IMR-90 (cell line): ENCODE data around the gene PXN. TPM values are rescaled to one million over a fixed set of nuclear protein-coding genes. Genes with fewer than 3 reads are reported as not detected.

Source experiments
- ATAC-seq: fragments of 200-7000 bp; cut with Tn5 transposase; 2 replicates; pipeline ENCODE4 v1.9.1; 2020; ENCODE audit warnings: low read depth, mild to moderate bottlenecking, moderate library complexity
- BruUV-seq: library from RNA; stranded (reverse); fragments of 400-500 nt; replicated peaks from 2 replicates; lab custom pipeline; 2021; lab: Mats Ljungman, UMichigan
- CTCF ChIA-PET: fragments of 300-600 bp; formaldehyde crosslinking; extraction: SDS; loops from one replicate; lab custom pipeline; 2021; ENCODE audit warnings: antibody characterized with exemption; lab: Yijun Ruan, JAX
- POLR2A ChIA-PET: fragments of 300-600 bp; sonication (Branson Sonifier 250); formaldehyde crosslinking; loops from one replicate; lab custom pipeline; 2022; ENCODE audit warnings: antibody characterized with exemption; ENCODE audit not compliant: unreplicated experiment; lab: Charles Lee
- DNase-seq: peaks from one replicate; pipeline ENCODE4 v3.0.0; 2013
- H2AFZ ChIP-seq: replicated peaks from 2 replicates; pipeline ENCODE3; 2013; ENCODE audit warnings: low read length, mild to moderate bottlenecking; ENCODE audit not compliant: poor library complexity
- H2AK5ac ChIP-seq: 2 replicates; pipeline ENCODE4 v1.6.1; 2013; ENCODE audit warnings: low read depth, low read length, inconsistent platforms
- H2AK9ac ChIP-seq: replicated peaks from 2 replicates; pipeline ENCODE3; 2013; ENCODE audit warnings: mild to moderate bottlenecking, low read depth, low read length, moderate library complexity; ENCODE audit not compliant: poor library complexity
- H2BK120ac ChIP-seq: 2 replicates; pipeline ENCODE4 v1.6.1; 2013; ENCODE audit warnings: low read depth, low read length, inconsistent platforms
- H2BK15ac ChIP-seq: 3 replicates; pipeline ENCODE4 v1.6.1; 2013; ENCODE audit warnings: low read depth, low read length, inconsistent platforms
- H2BK20ac ChIP-seq: 2 replicates; pipeline ENCODE4 v1.6.1; 2013; ENCODE audit warnings: low read depth, mild to moderate bottlenecking, inconsistent platforms, low read length, moderate library complexity
- H2BK5ac ChIP-seq: 2 replicates; pipeline ENCODE4 v1.6.1; 2013; ENCODE audit warnings: mild to moderate bottlenecking, low read depth, low read length, inconsistent platforms; ENCODE audit not compliant: poor library complexity, severe bottlenecking
- H3K14ac ChIP-seq: replicated peaks from 2 replicates; pipeline ENCODE4 v1.6.1; 2013; ENCODE audit warnings: low read depth, low read length, inconsistent platforms
- H3K18ac ChIP-seq: 2 replicates; pipeline ENCODE4 v1.6.1; 2013; ENCODE audit warnings: low read depth, low read length, control low read depth
- H3K23ac ChIP-seq: 2 replicates; pipeline ENCODE4 v1.6.1; 2013; ENCODE audit warnings: low read depth, low read length, inconsistent platforms
- H3K27ac ChIP-seq: 2 replicates; pipeline ENCODE4 v1.5.1; 2013; ENCODE audit warnings: mild to moderate bottlenecking, control low read depth, low read length; ENCODE audit not compliant: insufficient read depth
- H3K27me3 ChIP-seq: 2 replicates; pipeline ENCODE4 v1.6.1; 2013; ENCODE audit warnings: low read length; ENCODE audit not compliant: control insufficient read depth, insufficient read depth
- H3K36me3 ChIP-seq: 2 replicates; pipeline ENCODE4 v1.6.1; 2013; ENCODE audit warnings: low read length, mixed read lengths; ENCODE audit not compliant: control insufficient read depth, insufficient read depth
- H3K4ac ChIP-seq: 2 replicates; pipeline ENCODE4 v1.6.1; 2013; ENCODE audit warnings: low read depth, low read length, inconsistent platforms
- H3K4me1 ChIP-seq: 2 replicates; pipeline ENCODE4 v1.6.1; 2013; ENCODE audit warnings: low read length, mixed read lengths; ENCODE audit not compliant: control insufficient read depth, insufficient read depth
- H3K4me2 ChIP-seq: 2 replicates; pipeline ENCODE4 v1.6.1; 2013; ENCODE audit warnings: low read depth, mild to moderate bottlenecking, control low read depth, low read length, moderate library complexity
- H3K4me3 ChIP-seq: 2 replicates; pipeline ENCODE4 v1.5.1; 2013; ENCODE audit warnings: low read depth, mild to moderate bottlenecking, control low read depth, low read length, moderate library complexity; ENCODE audit not compliant: insufficient read depth
- H3K56ac ChIP-seq: 2 replicates; pipeline ENCODE4 v1.6.1; 2013; ENCODE audit warnings: low read length, inconsistent platforms; ENCODE audit not compliant: insufficient read depth; ENCODE audit errors: extremely low read depth
- H3K79me1 ChIP-seq, 2 experiments: 2 replicates each; pipeline ENCODE4 v1.6.1; 2013; ENCODE audit warnings: low read length in 2 of 2, inconsistent platforms in 1 of 2, low read depth in 1 of 2
- H3K9ac ChIP-seq: 2 replicates; pipeline ENCODE4 v1.6.1; 2013; ENCODE audit warnings: low read depth, low read length, control low read depth
- H3K9me1 ChIP-seq: 2 replicates; pipeline ENCODE4 v1.6.1; 2013; ENCODE audit warnings: low read length, inconsistent platforms; ENCODE audit not compliant: insufficient read depth
- H3K9me3 ChIP-seq: 2 replicates; pipeline ENCODE4 v1.6.1; 2013; ENCODE audit warnings: low read length; ENCODE audit not compliant: control insufficient read depth, insufficient read depth
- H4K20me1 ChIP-seq: 2 replicates; pipeline ENCODE4 v1.6.1; 2013; ENCODE audit warnings: low read length, inconsistent platforms; ENCODE audit not compliant: insufficient read depth
- H4K5ac ChIP-seq: 2 replicates; pipeline ENCODE4 v1.6.1; 2013; ENCODE audit warnings: mild to moderate bottlenecking, low read depth, low read length, control low read depth
- H4K8ac ChIP-seq, 2 experiments: 2 replicates each; pipeline ENCODE4 v1.6.1; 2013; ENCODE audit warnings: low read depth in 2 of 2, low read length in 2 of 2, control low read depth in 1 of 2, inconsistent platforms in 1 of 2
- H4K91ac ChIP-seq: 2 replicates; pipeline ENCODE4 v1.6.1; 2013; ENCODE audit warnings: low read depth, low read length, inconsistent platforms; ENCODE audit not compliant: insufficient read depth
- BHLHE40 ChIP-seq: fragments of 150-350 bp; IDR thresholded peaks from 2 replicates; pipeline ENCODE4 v1.6.1; 2016; ENCODE audit warnings: mild to moderate bottlenecking, low read depth, low read length
- CHD1 ChIP-seq: IDR thresholded peaks from 2 replicates; pipeline ENCODE4 v1.6.1; 2012; ENCODE audit warnings: low read depth, low read length, improper control_type of control experiment
- FOS ChIP-seq: fragments of 150-350 bp; IDR thresholded peaks from 2 replicates; pipeline ENCODE4 v1.6.1; 2016; ENCODE audit warnings: low read depth, low read length
- MAFK ChIP-seq: IDR thresholded peaks from 2 replicates; pipeline ENCODE4 v1.6.1; 2012; ENCODE audit warnings: low read depth, low read length, improper control_type of control experiment
- MAZ ChIP-seq: IDR thresholded peaks from 2 replicates; pipeline ENCODE4 v1.6.1; 2012; ENCODE audit warnings: low read depth, mild to moderate bottlenecking, low read length, improper control_type of control experiment, moderate library complexity, borderline replicate concordance
- MXI1 ChIP-seq: IDR thresholded peaks from 2 replicates; pipeline ENCODE4 v1.6.1; 2012; ENCODE audit warnings: low read depth, mild to moderate bottlenecking, low read length, moderate library complexity, borderline replicate concordance
- NFE2L2 ChIP-seq: fragments of 150-350 bp; IDR thresholded peaks from 2 replicates; pipeline ENCODE4 v1.6.1; 2016; ENCODE audit warnings: low read depth, mild to moderate bottlenecking, low read length
- RAD21 ChIP-seq: IDR thresholded peaks from 2 replicates; pipeline ENCODE4 v1.6.1; 2012; ENCODE audit warnings: low read length, improper control_type of control experiment
- RCOR1 ChIP-seq: IDR thresholded peaks from 2 replicates; pipeline ENCODE4 v1.6.1; 2012; ENCODE audit warnings: mild to moderate bottlenecking, low read length, improper control_type of control experiment; ENCODE audit not compliant: insufficient replicate concordance
- RFX5 ChIP-seq: IDR thresholded peaks from 2 replicates; pipeline ENCODE4 v1.8.0; 2012; ENCODE audit warnings: low read depth, mild to moderate bottlenecking, low read length, moderate library complexity
- SMC3 ChIP-seq: fragments of 150-350 bp; IDR thresholded peaks from 2 replicates; pipeline ENCODE4 v1.6.1; 2016; ENCODE audit warnings: low read depth, mild to moderate bottlenecking, antibody characterized with exemption, low read length, moderate library complexity
- WGBS, 2 experiments: methylation state at CpG; one replicate each; pipeline versions ENCODE4 v1.1.5 to v1.1.7; 2013; ENCODE audit warnings: missing lambda C conversion rate in 2 of 2; ENCODE audit not compliant: insufficient read length in 1 of 2; ENCODE audit errors: extremely low coverage in 2 of 2; 5-methylcytosine and 5-hydroxymethylcytosine counted together
- dilution Hi-C: fragments of 300-500 bp; cut with HindIII; formaldehyde crosslinking; loops from one replicate; pipeline ENCODE4 v1.14.3; 2018; ENCODE audit warnings: low sequenced_read_pairs; ENCODE audit not compliant: unreplicated experiment
- in situ Hi-C: fragments of 300-500 bp; cut with MboI; formaldehyde crosslinking; loops from 3 replicates; pipeline ENCODE4 v1.14.3; 2019; ENCODE audit warnings: low sequenced_read_pairs, inconsistent platforms, mixed read lengths
- intact Hi-C: fragments of 100-400 bp; cut with micrococcal nuclease; formaldehyde crosslinking; loops from 2 replicates; pipeline ENCODE4 v1.10.0; 2022
- polyA plus RNA-seq, 3 experiments: library from polyadenylated mRNA; depleted of rRNA; stranded (reverse); fragments of >200 nt; gene quantifications; 2 replicates each; pipeline ENCODE4 v1.2.3, GENCODE V29; 2012; ENCODE audit warnings: low replicate concordance in 1 of 3
- total RNA-seq: library from RNA; depleted of rRNA; stranded (reverse); fragments of >200 nt; gene quantifications from 2 replicates; pipeline ENCODE4 v1.2.3, GENCODE V29; 2012
- TF ChIP-seq, protein P1 (sequence below): conservative IDR thresholded peaks from 2 replicates; pipeline ENCODE4 v1.5.1; 2012; ENCODE audit warnings: mild to moderate bottlenecking, low read depth, low read length, improper control_type of control experiment
- TF ChIP-seq, protein P2 (sequence below): fragments of 150-350 bp; IDR thresholded peaks from 2 replicates; pipeline ENCODE4 v1.6.1; 2016; ENCODE audit warnings: low read depth, mild to moderate bottlenecking, low read length, moderate library complexity, borderline replicate concordance

PXN gene
- total and polyA plus RNA-seq, 2 of the 4 experiments (the other 2 are of a cell fraction) = 46.6 to 134 TPM

DNA sequence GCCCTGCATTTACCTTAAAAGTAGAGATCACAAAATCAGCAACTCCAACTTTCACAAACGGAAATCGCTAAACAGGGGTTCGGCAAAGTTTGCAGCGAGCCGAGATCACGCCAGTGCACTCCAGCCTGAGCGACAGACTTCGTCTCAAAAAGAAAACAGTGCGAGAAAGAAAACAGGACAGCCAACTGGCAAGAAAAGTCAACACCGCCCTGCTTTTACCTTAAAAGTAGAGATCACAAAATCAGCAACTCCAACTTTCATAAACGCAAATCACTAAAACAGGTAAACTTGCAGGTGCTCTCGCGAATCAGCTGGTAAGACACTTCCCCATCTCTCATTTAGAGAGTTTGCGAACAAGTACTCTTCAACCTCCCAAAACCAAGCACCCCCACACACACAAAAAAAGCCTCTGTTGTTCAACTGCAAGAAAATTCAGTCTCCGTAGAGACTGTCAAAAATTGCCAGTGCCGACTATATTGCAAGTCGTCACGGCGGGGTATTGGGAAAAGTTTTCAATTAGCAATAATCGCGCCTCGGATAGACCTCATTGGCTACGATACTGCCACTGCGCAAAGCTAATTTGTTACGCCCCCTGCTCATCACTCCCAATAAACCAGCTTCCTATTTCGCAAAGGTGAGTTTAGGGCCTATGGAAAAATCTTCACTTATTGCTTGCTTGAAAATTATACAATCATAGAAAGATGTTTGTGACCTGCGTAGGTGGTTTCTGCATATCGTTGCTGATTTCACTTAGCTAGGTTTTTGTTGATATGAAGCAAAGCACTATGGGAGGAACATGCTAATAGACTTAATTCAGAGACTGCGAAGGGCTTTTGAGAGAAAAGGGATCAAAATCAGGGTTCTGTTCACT lies 27.4 kb upstream of the PXN start, which contains the start of gene RNU4-1:
Gene RNU4-1 (minus strand): TSS at position 577 of the 871 bp plus-strand sequence.
- no TSS peak for BruUV-seq
- ATAC-seq = peak; percentile 53
- TF ChIP-seq RAD21 (no peak), NFE2L2 (0 out of 2 replicates have a peak, but pooled peaks have one; percentile 19), RFX5 (no peak), MAFK (no peak; the same call in 1 of the 2 replicates), MXI1 (no peak), MAZ (peak; percentile 40; the same call in 1 of the 2 replicates), FOS (no peak), SMC3 (no peak), RCOR1 (no peak), BHLHE40 (peak; percentile 19; the same call in 1 of the 2 replicates), CHD1 (peak; percentile 86; the same call in 1 of the 2 replicates)
- TF ChIP-seq, protein P1, sequence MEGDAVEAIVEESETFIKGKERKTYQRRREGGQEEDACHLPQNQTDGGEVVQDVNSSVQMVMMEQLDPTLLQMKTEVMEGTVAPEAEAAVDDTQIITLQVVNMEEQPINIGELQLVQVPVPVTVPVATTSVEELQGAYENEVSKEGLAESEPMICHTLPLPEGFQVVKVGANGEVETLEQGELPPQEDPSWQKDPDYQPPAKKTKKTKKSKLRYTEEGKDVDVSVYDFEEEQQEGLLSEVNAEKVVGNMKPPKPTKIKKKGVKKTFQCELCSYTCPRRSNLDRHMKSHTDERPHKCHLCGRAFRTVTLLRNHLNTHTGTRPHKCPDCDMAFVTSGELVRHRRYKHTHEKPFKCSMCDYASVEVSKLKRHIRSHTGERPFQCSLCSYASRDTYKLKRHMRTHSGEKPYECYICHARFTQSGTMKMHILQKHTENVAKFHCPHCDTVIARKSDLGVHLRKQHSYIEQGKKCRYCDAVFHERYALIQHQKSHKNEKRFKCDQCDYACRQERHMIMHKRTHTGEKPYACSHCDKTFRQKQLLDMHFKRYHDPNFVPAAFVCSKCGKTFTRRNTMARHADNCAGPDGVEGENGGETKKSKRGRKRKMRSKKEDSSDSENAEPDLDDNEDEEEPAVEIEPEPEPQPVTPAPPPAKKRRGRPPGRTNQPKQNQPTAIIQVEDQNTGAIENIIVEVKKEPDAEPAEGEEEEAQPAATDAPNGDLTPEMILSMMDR = no peak
- TF ChIP-seq, protein P2, sequence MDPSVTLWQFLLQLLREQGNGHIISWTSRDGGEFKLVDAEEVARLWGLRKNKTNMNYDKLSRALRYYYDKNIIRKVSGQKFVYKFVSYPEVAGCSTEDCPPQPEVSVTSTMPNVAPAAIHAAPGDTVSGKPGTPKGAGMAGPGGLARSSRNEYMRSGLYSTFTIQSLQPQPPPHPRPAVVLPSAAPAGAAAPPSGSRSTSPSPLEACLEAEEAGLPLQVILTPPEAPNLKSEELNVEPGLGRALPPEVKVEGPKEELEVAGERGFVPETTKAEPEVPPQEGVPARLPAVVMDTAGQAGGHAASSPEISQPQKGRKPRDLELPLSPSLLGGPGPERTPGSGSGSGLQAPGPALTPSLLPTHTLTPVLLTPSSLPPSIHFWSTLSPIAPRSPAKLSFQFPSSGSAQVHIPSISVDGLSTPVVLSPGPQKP = no peak

More for the DNA sequence above, 27.4 kb upstream of the PXN start, which contains the start of gene RNU4-1:
- 0% methylated on average over 8 of the region's 29 CpGs; no CpG with 5 or more reads in 1 of the 2 experiments for WGBS, 2 experiments
- peak within 1 kb of the TSS; percentile 63 for H3K14ac ChIP-seq
- peak within 1 kb of the TSS; percentile 58 to 88 for H4K8ac ChIP-seq
- peak within 1 kb of the TSS; percentile 84 for H3K4me2 ChIP-seq
- H3K56ac ChIP-seq = peak within 1 kb of the TSS; percentile 100
- no peaks in the 10 kb centered on the region for H3K9me3 ChIP-seq
- peak within 1 kb of the TSS; percentile 93 for H3K27ac ChIP-seq
- in situ Hi-C loops (no loop called here), dilution Hi-C loops (no loop called here), intact Hi-C loops (no loop called here)
- H4K20me1 ChIP-seq = peaks cover 20% of the 10 kb centered on the region
- no peak within 1 kb of the TSS for H2AK5ac ChIP-seq
- 0 out of 2 replicates have a peak, but pooled peaks cover 5% of the 10 kb centered on the region for H3K4me1 ChIP-seq
- peak within 1 kb of the TSS; percentile 100 for H3K4ac ChIP-seq
- no peak within 1 kb of the TSS for H2BK15ac ChIP-seq
- peak within 1 kb of the TSS; percentile 100 for H2BK120ac ChIP-seq
- peak within 1 kb of the TSS; percentile 98 for H3K18ac ChIP-seq
- H3K23ac ChIP-seq = peak within 1 kb of the TSS; percentile 77
- peak within 1 kb of the TSS; percentile 100 for H2BK5ac ChIP-seq
- no peak within 1 kb of the TSS for H2AK9ac ChIP-seq
- peak within 1 kb of the TSS; percentile 98 for H3K9ac ChIP-seq
- H3K27me3 ChIP-seq = no peaks in the 10 kb centered on the region
- H4K91ac ChIP-seq = peak within 1 kb of the TSS; percentile 87
- ChIA-PET POLR2A (interaction anchor here (0.5 to 3.2 kb wide), 14 partner anchors 9 to 294 kb away, joined by 3 to 45 read pairs (median 4); partner anchors contain the start of genes PXN, RPLP0 and SIRT4), CTCF (interaction anchor here (1.6 kb wide), 1 partner anchor 9 kb away, joined by 11 read pairs; the partner anchor contains the start of gene SIRT4)
- peak within 1 kb of the TSS; percentile 95 for H4K5ac ChIP-seq
- DNase-seq = peak; percentile 97
- H3K9me1 ChIP-seq = peaks cover 4% of the 10 kb centered on the region; the same call in 1 of the 2 replicates
- no peaks in the 10 kb centered on the region for H3K36me3 ChIP-seq
- peak within 1 kb of the TSS; percentile 91 for H2AFZ ChIP-seq
- peak within 1 kb of the TSS; percentile 56 for H3K4me3 ChIP-seq
- no peaks in the 10 kb centered on the region for H3K79me1 ChIP-seq
- H2BK20ac ChIP-seq = peak within 1 kb of the TSS; percentile 93
